SK-N-DZ (cell line): ENCODE data around the gene SPTLC3. TPM values are rescaled to one million over a fixed set of nuclear protein-coding genes. Genes with fewer than 3 reads are reported as not detected.
"Not testable (repeated sequence)": the region's sequence is repeated elsewhere in the genome, so short reads cannot be mapped to it uniquely, and the experiment has no call there.

Source experiments
- DNase-seq: peaks from one replicate; pipeline ENCODE4 v3.0.0-alpha.2; 2015; ENCODE audit warnings: low spot score
- polyA plus RNA-seq, 2 experiments: library from polyadenylated mRNA; depleted of rRNA; stranded (reverse); fragments of >200 nt; gene quantifications; 2 replicates each; pipeline ENCODE4 v1.2.3, GENCODE V29; 2014

The SPTLC3 gene
- polyA plus RNA-seq (2014; cell fraction: cytosol; rRNA removed) = not detected in 2 replicates
- polyA plus RNA-seq (2014; cell fraction: nucleus; rRNA removed) = not detected in 2 replicates

DNA sequence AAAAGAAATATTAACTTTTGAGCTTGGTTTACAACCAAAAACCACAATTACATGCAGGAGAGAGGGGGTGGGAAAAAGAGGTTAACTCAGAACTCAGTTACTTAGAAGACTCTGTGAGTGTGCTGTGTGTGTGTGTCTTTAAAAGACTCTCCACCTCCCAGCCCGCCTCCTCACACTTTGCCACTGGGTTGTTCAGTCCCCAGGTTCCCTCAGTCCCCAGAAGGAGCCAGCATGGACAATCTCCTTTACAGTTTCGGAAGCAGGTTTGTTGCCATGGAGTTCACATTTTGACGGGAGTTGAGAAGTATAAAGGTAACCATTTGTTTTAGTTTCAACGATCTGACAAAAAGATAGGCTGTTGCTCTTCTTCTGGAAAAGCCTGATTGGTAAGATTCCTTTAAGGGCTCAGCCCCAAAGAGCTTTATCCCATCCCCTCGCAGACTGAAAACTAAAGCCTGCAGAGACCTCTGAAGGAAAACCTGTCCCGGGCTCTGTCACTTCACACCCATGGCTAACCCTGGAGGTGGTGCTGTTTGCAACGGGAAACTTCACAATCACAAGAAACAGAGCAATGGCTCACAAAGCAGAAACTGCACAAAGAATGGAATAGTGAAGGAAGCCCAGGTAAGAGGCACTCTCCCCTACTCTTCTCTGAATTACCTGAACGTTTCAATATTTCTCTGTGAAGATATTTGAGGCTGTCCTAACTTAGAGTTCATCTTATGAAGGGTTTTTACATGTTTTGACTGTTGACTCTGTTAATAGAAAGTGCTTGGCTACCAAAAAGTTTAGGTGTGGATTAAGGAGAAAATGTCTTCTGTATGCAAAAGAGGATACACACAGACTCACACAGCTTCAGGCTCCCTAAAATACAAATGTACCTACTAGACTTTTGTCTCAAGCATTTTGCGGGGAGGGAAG lies at the start of gene SPTLC3:
Gene SPTLC3, plus strand, starts transcription at position 212 of the 921 bp plus-strand sequence. Its CDS starts 296 bp downstream, at position 508.
- no peak for DNase-seq

DNA sequence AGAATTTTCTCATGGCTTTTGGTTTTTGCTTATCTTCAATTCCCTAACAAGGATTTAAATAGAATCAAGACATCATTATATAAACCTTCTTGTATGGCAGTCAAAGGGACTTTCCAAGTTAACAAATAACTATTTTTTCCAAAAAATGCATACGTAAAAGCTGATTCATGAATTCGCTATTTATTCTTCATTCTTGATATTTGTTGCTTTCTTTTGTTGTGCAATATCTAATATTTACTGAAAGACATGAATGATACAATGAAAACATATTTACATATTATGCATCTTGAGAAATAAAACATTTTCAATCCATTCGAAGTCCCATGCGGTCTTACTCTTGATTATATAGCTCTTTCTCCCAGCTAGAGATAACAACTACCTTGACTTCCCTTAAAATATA lies 47.0 kb upstream of the SPTLC3 start:
- DNase-seq = no peak

DNA sequence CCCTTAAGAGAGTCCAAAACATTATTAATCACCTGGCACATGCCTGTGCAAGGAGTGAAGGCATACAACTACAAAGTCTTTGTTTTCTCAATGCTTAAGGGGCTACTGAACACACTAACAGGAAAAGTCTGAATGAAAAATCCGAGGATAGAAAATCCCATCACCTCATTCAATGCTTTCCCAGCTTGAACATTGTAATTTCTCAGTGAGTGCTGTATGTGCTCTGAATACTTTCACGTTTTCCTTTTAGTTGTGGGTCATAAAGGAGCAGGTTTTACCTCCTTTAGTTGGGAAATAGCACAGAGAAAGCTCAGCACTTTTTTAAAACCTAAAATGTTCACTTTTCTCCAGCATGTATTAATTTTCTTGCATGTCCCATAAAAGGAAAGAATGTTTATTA lies 45.9 kb upstream of the SPTLC3 start:
- no peak for DNase-seq

DNA sequence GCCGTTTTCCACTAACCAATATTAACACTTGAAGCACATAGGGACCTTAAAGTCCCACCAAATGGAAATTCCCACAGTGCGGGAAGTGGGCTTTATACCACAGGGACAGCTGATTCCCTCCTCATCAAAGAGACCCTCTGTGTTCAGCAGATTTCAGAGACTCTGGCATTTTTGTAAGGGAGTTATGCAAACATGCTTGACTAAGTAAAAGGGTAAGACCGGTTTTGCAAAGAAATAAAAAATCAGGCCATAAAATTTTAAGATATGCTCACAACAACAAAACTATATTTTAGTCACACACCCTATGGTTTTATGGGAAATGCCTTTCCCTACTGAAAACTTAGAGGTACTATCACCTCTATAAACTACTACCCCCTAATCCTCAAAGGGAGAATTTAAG lies 45.4 kb upstream of the SPTLC3 start:
- no peak for DNase-seq

DNA sequence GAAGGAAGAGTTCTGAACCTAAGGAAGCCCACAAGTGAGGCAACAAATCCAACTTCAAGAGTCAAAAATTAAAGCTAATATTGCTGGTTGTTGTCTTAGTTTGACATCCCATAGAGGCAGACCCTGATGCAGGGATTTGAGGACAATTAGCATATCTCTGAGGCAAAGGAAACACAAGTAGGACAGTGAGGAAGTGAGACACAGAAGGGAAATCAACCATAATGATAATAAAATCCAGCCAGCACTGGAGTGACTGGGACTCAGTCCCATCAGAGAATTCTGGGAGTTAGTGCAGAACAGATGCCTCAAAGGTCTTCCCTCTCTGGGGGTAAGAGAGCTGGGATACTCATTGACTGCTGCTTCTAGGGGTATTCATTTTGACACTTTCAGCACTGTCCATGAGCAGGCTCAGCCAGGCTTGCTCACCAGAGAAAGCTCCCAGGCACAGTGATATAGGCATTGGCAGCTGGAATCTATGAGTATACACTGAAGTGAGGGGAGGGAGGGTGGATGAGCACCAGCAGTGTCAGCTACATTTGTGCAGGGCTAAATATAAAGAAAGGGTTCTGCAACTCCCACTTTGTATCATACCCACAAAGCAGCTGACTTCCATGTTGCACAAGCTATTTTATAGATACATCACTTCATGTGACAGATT lies 43.4 kb upstream of the SPTLC3 start:
- no peak for DNase-seq

DNA sequence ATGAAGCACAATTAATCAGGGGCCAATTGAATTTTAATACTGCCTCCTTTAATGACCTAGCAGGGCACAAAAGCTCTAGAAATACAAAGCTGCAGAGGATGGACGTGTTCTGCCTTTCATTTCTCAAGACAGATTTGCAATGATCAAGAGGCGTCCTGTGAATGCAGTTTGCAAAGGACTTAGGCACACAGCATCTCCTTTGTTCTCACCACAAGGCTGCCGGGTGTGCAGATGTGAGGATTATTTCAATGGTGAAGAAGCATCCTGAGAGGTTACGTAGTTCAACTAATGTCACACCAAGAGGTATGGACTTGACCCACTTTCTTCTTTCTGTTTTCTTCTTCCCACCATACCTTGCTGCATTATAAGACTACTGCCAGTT lies 42.9 kb upstream of the SPTLC3 start:
- DNase-seq = no peak

DNA sequence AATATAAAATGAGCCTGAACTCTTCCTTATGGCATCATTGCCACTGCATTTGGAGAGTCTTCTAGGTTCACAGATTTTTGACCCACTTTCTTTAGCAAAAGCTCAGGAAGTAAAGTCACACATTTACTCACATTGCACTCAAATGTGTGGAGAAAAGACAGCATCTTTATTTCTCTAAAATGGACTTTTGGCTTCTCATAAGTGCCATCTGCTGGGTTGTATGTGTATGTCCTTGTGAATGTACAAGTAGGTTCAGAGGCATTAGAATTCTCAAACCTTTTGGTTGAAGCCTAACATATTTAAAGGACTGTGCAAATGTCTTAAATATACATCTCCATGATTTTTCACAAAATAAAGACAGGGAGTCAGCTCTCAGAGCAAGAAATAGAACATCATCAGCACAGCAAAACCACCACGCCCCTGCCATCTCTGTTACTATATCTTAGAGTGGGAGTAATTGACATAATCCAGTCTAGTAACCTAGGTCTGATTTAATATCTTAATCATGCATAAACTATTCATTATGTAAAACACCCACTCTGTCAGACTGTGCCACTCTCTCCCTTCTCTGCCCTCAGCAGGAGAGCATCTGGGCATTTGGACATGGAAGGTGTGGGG lies 42.2 kb upstream of the SPTLC3 start:
- no peak for DNase-seq

DNA sequence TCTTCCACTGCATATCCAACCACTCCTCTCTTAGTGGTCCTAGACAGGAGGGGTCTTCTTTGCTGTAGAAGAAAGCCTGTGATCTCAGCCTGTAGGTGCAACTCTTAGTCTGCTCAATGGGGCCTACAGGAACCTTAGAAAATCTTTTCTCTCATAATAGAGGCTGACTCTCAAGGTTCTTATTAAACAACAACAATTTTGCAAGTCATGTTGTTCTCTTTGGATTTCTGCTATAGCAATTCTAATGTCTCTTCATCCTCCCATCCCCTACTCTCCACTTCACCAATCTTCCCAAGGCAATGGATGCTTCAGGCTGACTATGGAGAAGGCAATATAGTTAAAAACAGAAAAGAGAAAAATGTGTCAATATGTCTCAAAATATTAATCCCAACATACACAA lies 40.8 kb upstream of the SPTLC3 start:
- DNase-seq = no peak

DNA sequence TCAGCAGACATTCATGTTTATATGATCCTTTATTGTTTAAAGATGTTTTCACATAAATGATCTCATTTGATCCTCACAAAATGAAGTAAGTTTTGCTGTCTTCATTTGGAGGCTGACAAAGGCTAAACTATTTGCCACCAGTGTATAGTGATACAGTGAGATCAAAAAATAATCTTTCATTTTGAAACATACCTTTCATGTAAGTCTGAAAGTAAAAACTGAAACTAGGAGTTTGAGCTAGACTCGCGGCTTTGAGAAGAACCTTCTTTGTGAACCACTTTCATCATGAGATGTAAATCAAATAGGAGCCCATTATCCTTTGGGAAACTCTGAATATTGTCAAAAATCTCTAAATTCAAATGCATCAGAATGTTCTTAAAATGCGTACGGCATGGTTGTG lies 40.3 kb upstream of the SPTLC3 start:
- no peak for DNase-seq

DNA sequence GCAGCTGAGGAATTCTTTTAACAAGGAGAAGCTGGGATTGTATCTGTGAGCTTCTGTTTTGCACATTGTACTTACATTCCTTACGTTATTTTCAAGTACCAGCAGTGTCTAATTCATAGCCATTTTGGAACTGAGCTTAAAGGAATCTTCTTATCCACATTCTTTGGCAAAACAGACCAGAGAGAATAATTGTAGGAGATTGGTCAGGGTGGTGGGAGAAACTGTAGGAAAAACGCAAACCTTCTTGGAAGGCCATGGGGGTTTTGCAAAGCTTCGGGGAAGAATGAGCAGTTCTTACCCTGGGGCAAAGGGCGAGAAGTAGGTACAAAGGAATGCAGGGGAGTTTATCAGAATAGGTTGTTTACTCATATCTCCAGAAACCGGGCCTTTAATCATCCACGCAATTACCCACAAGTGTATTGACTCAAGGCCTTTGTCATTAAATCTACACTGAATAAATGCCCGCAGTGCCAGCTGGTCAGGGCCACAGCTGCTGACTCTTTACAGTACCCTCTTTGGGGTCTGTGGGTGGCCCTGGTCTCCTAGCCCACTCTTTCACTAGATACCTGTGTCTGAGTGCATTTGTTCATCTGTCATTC lies 39.6 kb upstream of the SPTLC3 start:
- no peak for DNase-seq

DNA sequence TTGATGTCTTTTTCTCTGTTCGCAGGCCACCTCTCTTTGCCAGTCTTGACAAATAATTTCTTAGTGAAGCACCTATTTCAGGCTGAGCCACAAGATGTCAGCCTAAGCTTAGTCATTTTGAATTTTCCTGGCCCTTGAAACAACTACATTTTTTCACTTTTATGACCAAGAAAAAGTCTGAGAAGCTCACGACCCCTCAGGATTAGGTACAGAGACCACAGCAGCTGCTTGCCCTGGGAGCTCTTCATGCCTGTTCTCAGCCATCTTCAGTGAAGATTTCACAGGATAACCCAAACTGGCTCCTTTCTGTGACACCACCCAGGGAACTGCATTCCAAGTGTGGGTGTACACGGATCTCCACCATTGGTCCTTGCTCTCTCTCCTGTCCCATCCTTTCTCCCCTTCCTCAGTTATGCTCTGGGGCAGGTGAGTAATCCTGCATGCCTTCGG lies 38.4 kb upstream of the SPTLC3 start:
- DNase-seq = no peak

DNA sequence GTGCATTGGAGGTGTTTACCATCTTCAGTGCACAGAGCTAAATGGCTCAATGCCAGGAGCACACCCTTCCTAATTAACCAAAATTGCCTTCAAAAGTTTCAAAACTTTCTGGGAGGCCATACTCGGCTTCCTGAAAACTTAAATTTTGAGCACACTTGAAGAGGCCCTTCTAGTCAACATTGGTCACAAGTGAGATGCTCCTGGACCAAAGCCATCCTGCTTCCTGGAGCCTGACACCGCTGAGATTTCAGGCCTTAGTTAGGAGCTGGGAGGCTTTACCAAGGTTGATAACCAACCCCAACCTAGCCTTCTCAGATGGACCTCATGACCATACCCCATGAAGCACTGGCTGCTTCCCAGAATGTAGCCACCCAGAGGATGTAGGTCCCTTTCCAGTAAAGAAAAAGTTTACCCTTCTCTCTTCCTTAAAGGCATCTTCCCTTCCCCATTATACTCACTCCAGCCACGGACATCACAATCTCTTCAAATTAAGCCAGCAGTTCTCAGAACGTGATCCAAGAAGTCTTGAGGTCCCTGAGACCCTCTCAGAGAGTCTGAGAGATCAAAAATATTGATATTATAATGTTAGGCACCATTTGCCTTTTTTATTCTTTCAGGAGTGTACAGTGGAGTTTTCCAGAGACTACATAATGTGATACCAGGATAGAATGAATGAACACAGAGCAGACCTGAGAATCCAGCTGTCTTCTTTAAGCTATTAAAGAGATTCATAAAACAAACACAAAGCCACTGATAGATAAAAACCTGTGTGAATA lies 32.8 kb upstream of the SPTLC3 start:
- no peak for DNase-seq

DNA sequence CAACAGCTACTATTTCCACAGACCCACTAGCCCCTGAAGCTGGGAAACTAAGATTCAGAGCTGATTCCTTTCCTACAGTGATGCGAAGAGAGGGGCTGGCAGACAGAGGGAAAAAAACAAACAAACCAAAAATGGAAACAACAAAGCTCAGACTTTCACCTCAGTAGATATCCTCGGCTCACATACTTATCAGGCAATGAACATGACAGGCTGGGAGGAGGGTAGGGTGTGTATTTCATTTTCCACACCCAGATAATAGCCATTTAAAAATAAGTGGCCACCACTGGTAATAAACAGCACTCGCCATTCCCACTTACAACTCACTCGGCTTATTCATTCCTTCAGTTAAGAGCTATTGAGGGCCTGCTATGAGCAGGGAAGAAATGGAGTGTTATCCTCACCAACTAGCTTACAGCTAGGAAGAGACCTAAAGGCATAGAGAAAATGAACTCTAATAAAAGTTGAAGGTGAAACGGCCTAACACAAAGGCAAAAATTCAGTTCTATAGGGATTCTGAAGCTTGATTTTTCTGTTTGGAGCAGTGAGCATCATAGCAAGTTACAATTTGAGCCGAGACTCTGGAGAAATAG lies 32.0 kb upstream of the SPTLC3 start:
- no peak for DNase-seq

DNA sequence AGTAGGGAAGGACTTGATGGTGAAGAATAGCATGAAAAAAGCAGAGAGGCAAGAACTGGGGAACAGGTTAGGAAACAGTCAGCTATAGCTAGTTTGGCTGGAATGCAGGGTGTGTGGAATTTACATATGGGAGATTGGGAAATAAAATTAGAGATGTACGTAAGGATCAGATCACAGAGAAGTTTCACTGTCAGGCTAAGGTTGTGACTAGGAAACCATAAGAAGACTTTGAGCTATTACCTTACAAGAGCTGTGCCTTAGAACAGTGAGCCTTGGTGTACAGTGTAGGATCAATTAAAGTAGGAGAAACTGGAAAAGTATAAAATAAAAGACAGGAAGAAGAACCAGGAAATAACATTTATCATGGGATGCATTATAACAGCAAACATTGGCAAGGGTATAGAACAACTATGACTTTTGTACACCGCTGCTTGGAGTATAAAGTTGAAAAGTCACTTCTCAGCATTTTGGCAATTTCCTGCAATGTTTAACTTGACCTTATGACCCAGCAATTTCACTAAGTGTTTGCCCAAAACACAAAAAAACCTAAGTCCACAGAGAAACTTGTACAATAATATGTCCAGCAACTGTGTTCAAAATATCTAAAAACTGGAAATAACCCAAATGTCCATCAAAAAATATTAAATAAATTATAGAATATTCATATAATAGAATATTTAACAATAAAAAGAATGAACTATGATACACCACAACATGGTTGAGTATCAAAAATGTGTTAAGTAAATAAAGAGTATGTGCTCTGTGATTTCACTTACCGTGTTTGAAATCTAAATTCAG lies 31.2 kb upstream of the SPTLC3 start:
- DNase-seq = no peak

DNA sequence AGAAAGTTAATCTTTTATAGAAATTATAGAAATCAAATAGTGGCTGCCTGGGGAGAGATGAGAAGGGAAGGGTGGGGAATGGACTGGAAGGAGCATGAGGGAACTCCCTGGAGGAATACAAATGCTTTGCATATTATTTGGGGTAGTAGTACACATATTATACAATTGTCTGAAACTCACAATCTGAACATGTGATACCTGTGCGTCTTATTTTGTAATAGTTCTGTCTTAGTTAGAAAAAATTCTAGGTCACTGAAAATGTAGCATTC lies 30.7 kb upstream of the SPTLC3 start:
- DNase-seq = no peak

DNA sequence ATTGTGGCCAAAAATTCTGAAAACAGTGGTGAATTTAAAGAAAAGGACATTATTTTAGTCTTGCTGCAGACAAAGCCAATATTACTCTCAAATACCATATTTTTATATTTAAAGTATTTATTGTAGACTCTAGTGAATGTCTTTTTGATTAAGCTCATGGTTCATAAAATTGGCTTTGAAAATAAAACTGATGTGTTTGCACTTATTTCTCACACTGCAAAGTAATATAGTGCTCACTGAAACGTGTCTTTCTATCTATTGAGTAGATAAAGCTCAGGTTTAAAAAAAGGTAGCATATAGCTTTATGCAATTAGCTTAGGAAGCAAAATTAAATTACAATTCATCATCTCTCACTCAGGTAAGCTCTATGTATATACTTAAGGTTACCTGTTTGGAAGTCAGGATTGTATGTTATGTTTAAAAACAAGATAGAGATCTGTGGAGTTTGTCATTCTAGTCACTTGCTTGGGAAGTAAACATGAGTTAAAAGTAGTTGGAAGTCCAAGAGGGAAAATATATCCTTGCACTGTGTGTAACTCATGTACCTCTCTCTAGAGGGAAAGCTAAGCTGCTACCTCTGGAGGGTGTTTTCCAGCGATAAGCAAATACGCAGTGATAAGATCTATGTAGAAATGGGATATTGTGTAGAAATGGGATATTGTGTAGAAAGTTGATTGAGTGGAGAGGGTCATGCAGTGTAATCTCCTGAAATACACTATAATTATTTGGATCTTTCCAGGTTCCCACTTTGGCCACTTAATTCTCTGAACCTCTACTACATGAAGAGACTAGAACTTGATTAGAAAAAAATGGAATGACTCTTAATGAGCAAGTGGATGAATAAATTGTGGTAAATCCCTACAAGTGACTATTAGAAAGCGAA lies 29.9 kb upstream of the SPTLC3 start:
- DNase-seq = no peak

DNA sequence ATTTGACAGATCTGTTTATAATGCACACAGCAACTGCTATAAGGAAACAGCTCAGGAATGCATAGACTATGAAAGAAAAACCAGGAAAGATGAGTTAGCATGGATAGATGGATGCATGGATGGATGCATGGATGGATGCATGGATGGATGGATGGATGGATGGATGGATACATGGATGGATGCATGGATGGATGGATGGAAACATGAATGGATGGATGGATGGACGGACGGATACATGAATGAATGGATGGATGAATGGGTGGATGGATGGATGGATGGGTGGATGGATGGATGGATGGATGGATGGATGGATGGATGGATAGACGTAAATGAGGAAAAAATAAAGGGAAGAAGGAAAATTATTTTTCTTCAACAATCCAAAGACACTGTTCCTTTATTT lies 29.1 kb upstream of the SPTLC3 start:
- not testable (repeated sequence) for DNase-seq

DNA sequence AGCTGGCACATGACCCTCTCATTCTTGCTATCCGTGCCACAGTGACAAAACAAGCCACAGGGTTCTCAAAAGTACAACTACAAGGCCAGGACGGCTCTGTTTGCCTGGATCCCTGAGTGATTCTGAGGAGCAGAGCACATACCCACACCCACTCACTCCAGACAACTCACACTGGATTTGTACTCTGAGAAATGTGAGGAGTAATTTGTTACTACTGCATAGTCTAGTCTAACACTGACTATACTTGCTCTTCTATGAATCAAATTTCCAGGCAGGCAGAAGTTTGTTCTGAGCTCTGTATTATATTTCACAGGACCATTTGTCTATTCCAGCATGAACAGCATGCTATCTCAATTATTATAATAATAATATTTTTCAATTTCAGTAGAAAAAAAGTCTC lies 26.7 kb upstream of the SPTLC3 start:
- DNase-seq = no peak

DNA sequence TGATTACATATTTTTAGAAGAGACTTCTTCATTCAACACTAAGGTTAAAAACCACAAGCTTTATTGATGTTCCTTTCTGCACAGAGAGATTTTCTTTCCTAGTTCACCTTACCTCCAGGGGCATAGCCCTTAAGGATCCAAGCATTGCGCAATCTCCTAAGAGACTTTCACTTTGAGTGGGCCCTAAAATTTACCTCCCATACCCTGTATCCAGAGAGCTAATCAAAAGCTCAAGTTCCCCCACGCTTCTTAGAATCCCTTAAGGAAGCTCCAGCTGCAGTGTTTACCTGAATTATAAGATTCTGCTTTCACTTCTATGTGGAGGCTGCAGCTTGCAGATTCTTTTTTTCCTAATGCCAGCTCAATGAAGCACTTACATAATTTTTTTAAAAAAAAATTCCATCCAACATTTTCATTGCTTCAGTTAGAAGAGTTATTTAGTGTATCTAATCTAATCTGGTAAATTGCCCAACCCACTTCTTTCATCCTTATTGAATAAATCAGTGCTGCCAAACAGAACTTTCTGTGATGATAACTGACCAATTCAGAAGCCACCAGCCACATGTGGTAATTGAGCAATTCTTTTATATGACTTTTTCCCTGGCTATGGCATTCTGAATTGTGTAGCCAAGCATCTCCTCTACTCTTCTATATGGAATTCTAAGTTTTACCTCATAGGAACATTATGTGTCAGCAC lies 24.6 kb upstream of the SPTLC3 start:
- no peak for DNase-seq
